HG02840 (cell line): ENCODE results near the gene WDHD1.
A peak's percentile ranks its signal among the peaks of the same experiment; 100 is the strongest.
"Not testable (repeated sequence)": the region's sequence is repeated elsewhere in the genome, so short reads cannot be mapped to it uniquely, and the experiment has no call there.

Experiments used
- ATAC-seq: cut with Tn5 transposase; IDR thresholded peaks from one replicate; pipeline ENCODE4 v1.9.1; 2021; ENCODE audit warnings: mild to moderate bottlenecking, moderate library complexity, moderate number of reproducible peaks; ENCODE audit not compliant: unreplicated experiment, low FRiP score

Gene WDHD1

GRCh38 chr14:55026793-55027561, at the start of gene WDHD1, which contains the start of gene SOCS4:
Gene WDHD1 (minus strand): TSS chr14:55027099. CDS start chr14:55026787, 312 bp downstream.
Gene SOCS4 (plus strand): TSS chr14:55027236. CDS start chr14:55043042, 15,806 bp downstream.
- peak; percentile 95 for ATAC-seq

GRCh38 chr14:55075628-55076175, 48.8 kb upstream of the WDHD1 start:
- no peak for ATAC-seq

- no peak for ATAC-seq
Measured at GRCh38 chr14:55074662-55075061, 47.8 kb upstream of the WDHD1 start.

- ATAC-seq, result no peak
Measured at GRCh38 chr14:55073856-55074255, 47.0 kb upstream of the WDHD1 start.

- peak; percentile 36 for ATAC-seq
Measured at GRCh38 chr14:55071870-55072640, 45.2 kb upstream of the WDHD1 start.

GRCh38 chr14:55070981-55071411, 44.1 kb upstream of the WDHD1 start:
- no peak for ATAC-seq

GRCh38 chr14:55066223-55066622, 39.3 kb upstream of the WDHD1 start:
- no peak for ATAC-seq

- no peak for ATAC-seq
Measured at GRCh38 chr14:55065411-55065810, 38.5 kb upstream of the WDHD1 start.

- ATAC-seq, result not testable (repeated sequence)
Measured at GRCh38 chr14:55064896-55065295, 38.0 kb upstream of the WDHD1 start.

GRCh38 chr14:55062517-55063351, 35.8 kb upstream of the WDHD1 start:
- no peak for ATAC-seq

GRCh38 chr14:55059333-55059732, 32.4 kb upstream of the WDHD1 start:
- no peak for ATAC-seq

GRCh38 chr14:55057919-55058318, 31.0 kb upstream of the WDHD1 start:
- ATAC-seq, result no peak

- no peak for ATAC-seq
Measured at GRCh38 chr14:55054098-55054497, 27.2 kb upstream of the WDHD1 start.

GRCh38 chr14:55053500-55053899, 26.6 kb upstream of the WDHD1 start:
- no peak for ATAC-seq

- no peak for ATAC-seq
Measured at GRCh38 chr14:55053018-55053417, 26.1 kb upstream of the WDHD1 start.

GRCh38 chr14:55052269-55052930, 25.5 kb upstream of the WDHD1 start:
- peak; percentile 23 for ATAC-seq

- peak; percentile 73 for ATAC-seq
Measured at GRCh38 chr14:55051423-55052268, 24.7 kb upstream of the WDHD1 start, which contains the start of gene MAPK1IP1L. Gene MAPK1IP1L (plus strand): TSS chr14:55051647. CDS start chr14:55061684, 10,037 bp downstream.

- ATAC-seq, result no peak
Measured at GRCh38 chr14:55051165-55051422, 24.2 kb upstream of the WDHD1 start.

GRCh38 chr14:55048900-55049436, 22.1 kb upstream of the WDHD1 start:
- ATAC-seq, result no peak
